H1 (cell line): ENCODE data around the gene CALD1. TPM values are rescaled to one million over a fixed set of nuclear protein-coding genes. Genes with fewer than 3 reads are reported as not detected.

Source experiments
- CTCF ChIA-PET: fragments of 300-600 bp; sonication (Branson Sonifier 250); formaldehyde crosslinking; loops from one replicate; lab custom pipeline; 2021; ENCODE audit not compliant: partially characterized antibody; lab: Charles Lee
- POLR2A ChIA-PET: fragments of 300-600 bp; sonication (Branson Sonifier 250); formaldehyde crosslinking; loops from one replicate; lab custom pipeline; 2021; ENCODE audit warnings: inconsistent platforms; ENCODE audit not compliant: partially characterized antibody; lab: Charles Lee
- DNase-seq, 2 experiments: peaks; one replicate each; pipeline versions ENCODE4 v3.0.0 to v3.0.0-alpha.2; 2010 to 2022; ENCODE audit warnings: low spot score in 2 of 2, low read depth in 1 of 2, mixed read lengths in 1 of 2
- FAIRE-seq: peaks from 2 replicates; lab custom pipeline; 2011; peaks lifted over from hg19 to GRCh38; lab: Jason Lieb, UNC
- H2AFZ ChIP-seq: 2 replicates; pipeline ENCODE4 v1.8.1; 2012; ENCODE audit warnings: low read length, inconsistent platforms
- H2AK5ac ChIP-seq: 2 replicates; pipeline ENCODE4 v1.6.1; 2013; ENCODE audit warnings: low read depth, low read length
- H2BK120ac ChIP-seq: replicated peaks from 2 replicates; pipeline ENCODE3; 2013; ENCODE audit warnings: low read depth, low read length, inconsistent platforms
- H2BK12ac ChIP-seq: 2 replicates; pipeline ENCODE4 v1.6.1; 2013; ENCODE audit warnings: low read depth, low read length
- H2BK15ac ChIP-seq: 2 replicates; pipeline ENCODE4 v1.6.1; 2013; ENCODE audit warnings: low read length
- H2BK20ac ChIP-seq: 2 replicates; pipeline ENCODE4 v1.6.1; 2013; ENCODE audit warnings: low read length
- H2BK5ac ChIP-seq: 2 replicates; pipeline ENCODE4 v1.6.1; 2013; ENCODE audit warnings: low read depth, low read length
- H3K14ac ChIP-seq: 2 replicates; pipeline ENCODE4 v1.6.1; 2013; ENCODE audit warnings: inconsistent platforms; ENCODE audit not compliant: insufficient read length
- H3K18ac ChIP-seq: 2 replicates; pipeline ENCODE4 v1.6.1; 2013; ENCODE audit warnings: low read length; ENCODE audit errors: extremely low read depth
- H3K23ac ChIP-seq: 2 replicates; pipeline ENCODE4 v1.6.1; 2013; ENCODE audit warnings: inconsistent platforms; ENCODE audit not compliant: insufficient read length
- H3K23me2 ChIP-seq: 2 replicates; pipeline ENCODE4 v1.6.1; 2013; ENCODE audit warnings: low read depth, low read length
- H3K27ac ChIP-seq: 2 replicates; pipeline ENCODE4 v1.6.1; 2011; ENCODE audit warnings: low read depth, low read length, inconsistent platforms
- H3K27me3 ChIP-seq, 4 experiments: replicated peaks in 1 of 4; 1 replicate in 1 of 4; 2 replicates in 3 of 4; pipeline versions ENCODE4 v1.6.1 to v1.8.1; 2011 to 2013; ENCODE audit warnings: low read length in 3 of 4, mild to moderate bottlenecking in 3 of 4, inconsistent platforms in 2 of 4, mixed read lengths in 2 of 4, moderate library complexity in 1 of 4; ENCODE audit not compliant: control insufficient read depth in 3 of 4, insufficient read depth in 3 of 4; ENCODE audit errors: extremely low read depth in 1 of 4
- H3K36me3 ChIP-seq, 4 experiments: 2 replicates each; pipeline versions ENCODE4 v1.6.1 to v1.8.1; 2011 to 2013; ENCODE audit warnings: mild to moderate bottlenecking in 4 of 4, low read length in 3 of 4, moderate library complexity in 2 of 4, control low read depth in 1 of 4, inconsistent platforms in 1 of 4; ENCODE audit not compliant: insufficient read depth in 4 of 4, control insufficient read depth in 2 of 4
- H3K4ac ChIP-seq: replicated peaks from 2 replicates; pipeline ENCODE3; 2013; ENCODE audit warnings: low read length, low read depth, mixed read lengths, inconsistent platforms; ENCODE audit not compliant: insufficient read length
- H3K4me1 ChIP-seq, 4 experiments: replicated peaks in 1 of 4; 1 replicate in 1 of 4; 2 replicates in 3 of 4; pipeline versions ENCODE4 v1.6.1 to v1.8.1; 2011 to 2013; ENCODE audit warnings: low read length in 3 of 4, inconsistent platforms in 2 of 4, mixed read lengths in 1 of 4; ENCODE audit not compliant: insufficient read depth in 4 of 4, control insufficient read depth in 3 of 4
- H3K4me2 ChIP-seq, 2 experiments: 2 replicates each; pipeline versions ENCODE4 v1.6.1 to v1.8.1; 2011 to 2013; ENCODE audit warnings: low read depth in 2 of 2, low read length in 2 of 2, control low read depth in 1 of 2, inconsistent platforms in 1 of 2, mild to moderate bottlenecking in 1 of 2; ENCODE audit not compliant: insufficient read depth in 1 of 2
- H3K4me3 ChIP-seq, 4 experiments: fragments of 200-600, 300-600 bp in 1 of 4; sonication (generic), shearing (Covaris generic), sonication (Bioruptor Twin) in 1 of 4; 2 replicates each; pipeline versions ENCODE4 v1.5.1 to v1.8.1; 2011 to 2016; ENCODE audit warnings: low read length in 4 of 4, low read depth in 3 of 4, control low read depth in 2 of 4, inconsistent platforms in 2 of 4, mild to moderate bottlenecking in 2 of 4, mixed read lengths in 1 of 4, moderate library complexity in 1 of 4; ENCODE audit not compliant: insufficient read depth in 2 of 4; ENCODE audit errors: extremely low read depth in 1 of 4
- H3K56ac ChIP-seq: replicated peaks from 2 replicates; pipeline ENCODE3; 2013; ENCODE audit warnings: low read depth, mild to moderate bottlenecking, mixed read lengths, low read length, inconsistent platforms; ENCODE audit not compliant: insufficient read length
- H3K79me1 ChIP-seq: 2 replicates; pipeline ENCODE4 v1.6.1; 2013; ENCODE audit warnings: low read depth, low read length, control low read depth
- H3K79me2 ChIP-seq, 2 experiments: 2 replicates each; pipeline versions ENCODE4 v1.6.1 to v1.8.1; 2012 to 2013; ENCODE audit warnings: low read length in 2 of 2, mild to moderate bottlenecking in 2 of 2, inconsistent platforms in 1 of 2; ENCODE audit not compliant: insufficient read depth in 2 of 2, control insufficient read depth in 1 of 2
- H3K9ac ChIP-seq, 4 experiments: replicated peaks in 1 of 4; 1 replicate in 1 of 4; 2 replicates in 3 of 4; pipeline versions ENCODE4 v1.6.1 to v1.8.1; 2011 to 2013; ENCODE audit warnings: low read depth in 3 of 4, low read length in 3 of 4, control low read depth in 2 of 4, mild to moderate bottlenecking in 2 of 4, moderate library complexity in 2 of 4, inconsistent platforms in 1 of 4; ENCODE audit errors: extremely low read depth in 1 of 4
- H3K9me3 ChIP-seq, 2 experiments: 2 replicates each; pipeline versions ENCODE4 v1.6.1 to v1.8.1; 2012 to 2013; ENCODE audit warnings: mild to moderate bottlenecking in 2 of 2, moderate library complexity in 2 of 2, control low read depth in 1 of 2, inconsistent platforms in 1 of 2, low read depth in 1 of 2, low read length in 1 of 2, mixed read lengths in 1 of 2; ENCODE audit not compliant: insufficient read depth in 2 of 2
- H4K20me1 ChIP-seq, 2 experiments: replicated peaks in 1 of 2; 2 replicates each; pipeline versions ENCODE3 to v1.8.1; 2011 to 2013; ENCODE audit warnings: inconsistent platforms in 2 of 2, low read length in 2 of 2, mild to moderate bottlenecking in 1 of 2; ENCODE audit not compliant: insufficient read depth in 2 of 2, control insufficient read depth in 1 of 2
- H4K5ac ChIP-seq: 2 replicates; pipeline ENCODE4 v1.6.1; 2013; ENCODE audit warnings: low read length, low read depth, mixed read lengths, inconsistent platforms; ENCODE audit not compliant: insufficient read length
- H4K8ac ChIP-seq: 2 replicates; pipeline ENCODE4 v1.8.0; 2013; ENCODE audit warnings: mild to moderate bottlenecking, moderate library complexity, low read length, inconsistent platforms; ENCODE audit not compliant: insufficient read depth; ENCODE audit errors: extremely low read depth
- H4K91ac ChIP-seq: replicated peaks from 2 replicates; pipeline ENCODE3; 2013; ENCODE audit warnings: low read length, mixed read lengths, inconsistent platforms; ENCODE audit not compliant: insufficient read length
- EP300 ChIP-seq, 2 experiments: IDR thresholded peaks; 1 replicate in 1 of 2; 2 replicates in 1 of 2; pipeline ENCODE4 v1.6.1; 2011 to 2012; ENCODE audit warnings: low read depth in 2 of 2, low read length in 2 of 2, mild to moderate bottlenecking in 2 of 2, borderline replicate concordance in 1 of 2, inconsistent platforms in 1 of 2, moderate library complexity in 1 of 2
- FOSL1 ChIP-seq: IDR thresholded peaks from 2 replicates; pipeline ENCODE4 v1.6.1; 2011; ENCODE audit warnings: mild to moderate bottlenecking, low read depth, low read length, moderate library complexity; ENCODE audit not compliant: insufficient read depth
- NRF1 ChIP-seq: IDR thresholded peaks from 2 replicates; pipeline ENCODE4 v1.6.1; 2011; ENCODE audit warnings: mild to moderate bottlenecking, low read depth, low read length, improper control_type of control experiment
- RAD21 ChIP-seq, 2 experiments: IDR thresholded peaks in 1 of 2; conservative IDR thresholded peaks in 1 of 2; 2 replicates each; pipeline ENCODE4 v1.6.1; 2011; ENCODE audit warnings: low read depth in 2 of 2, low read length in 2 of 2, improper control_type of control experiment in 1 of 2, inconsistent platforms in 1 of 2, mild to moderate bottlenecking in 1 of 2, moderate library complexity in 1 of 2
- ZNF274 ChIP-seq: IDR thresholded peaks from 2 replicates; pipeline ENCODE4 v1.7.0; 2012; ENCODE audit warnings: low read length, borderline replicate concordance; ENCODE audit errors: extremely low read depth
- WGBS, 2 experiments: shearing (Covaris generic) in 1 of 2; methylation state at CpG; one replicate each; pipeline versions ENCODE4 v1.1.6 to v1.1.7; 2013 to 2015; ENCODE audit warnings: low lambda C conversion rate in 2 of 2, mixed read lengths in 2 of 2, inconsistent platforms in 1 of 2, low coverage in 1 of 2, missing lambda C conversion rate in 1 of 2; ENCODE audit not compliant: insufficient replicate concordance in 2 of 2, insufficient coverage in 1 of 2, insufficient read length in 1 of 2; ENCODE audit errors: extremely low coverage in 1 of 2, missing lambda C conversion rate in 1 of 2; 5-methylcytosine and 5-hydroxymethylcytosine counted together
- polyA plus RNA-seq, 7 experiments: library from polyadenylated mRNA; depleted of rRNA in 3 of 7; stranded (reverse) in 5 of 7; unstranded in 2 of 7; fragments of >200 nt in 5 of 7; fragments of 200-250 nt in 2 of 7; gene quantifications; 1 replicate in 5 of 7; 2 replicates in 1 of 7; 4 replicates in 1 of 7; pipeline versions ENCODE4 v1.2.1 to v1.2.3, GENCODE V29; 2011 to 2013; ENCODE audit warnings: missing spikeins in 2 of 7, mixed read lengths in 2 of 7
- total RNA-seq: library from RNA; stranded (reverse); fragmentation: NEBNext Ultra II Directional; extraction: Animal tissue kit (Norgen Biotek cat#: 25700); gene quantifications from 2 replicates; pipeline ENCODE4 v1.2.1, GENCODE V29; 2021

Gene CALD1
- total and polyA plus RNA-seq, 2 of the 8 experiments (the other 6 are each of a cell fraction or from before 2014, with no cell fraction given): 34.3 to 177 TPM

GRCh38 chr7:134968110-134968509, 188.7 kb downstream of the CALD1 start:
- Histone ChIP-seq H3K14ac (no peak overlapping the region), H2BK5ac (no peak overlapping the region), H3K4ac (no peak overlapping the region), H3K9me3 (no peaks in the 10 kb centered on the region), H3K36me3 (peaks cover 0 to 21% (median 11%) of the 10 kb centered on the region in 4 experiments; a peak in 6 of 8 replicates), H4K20me1 (no peaks in the 10 kb centered on the region), H2AK5ac (no peak overlapping the region), H2BK15ac (no peak overlapping the region), H3K23ac (no peak overlapping the region), H3K18ac (no peak overlapping the region), H3K79me1 (no peaks in the 10 kb centered on the region), H2BK20ac (no peak overlapping the region), H3K27me3 (no peaks in the 10 kb centered on the region), H2AFZ (no peak overlapping the region), H4K5ac (no peak overlapping the region), H3K23me2 (no peaks in the 10 kb centered on the region), H3K27ac (no peak overlapping the region), H3K4me2 (no peak overlapping the region), H4K8ac (no peak overlapping the region), H3K56ac (no peak overlapping the region), H3K4me3 (no peak overlapping the region), H2BK120ac (no peak overlapping the region), H3K9ac (no peak overlapping the region), H4K91ac (no peak overlapping the region), H2BK12ac (no peak overlapping the region), H3K79me2 (no peaks in the 10 kb centered on the region), H3K4me1 (no peaks in the 10 kb centered on the region)
- 86% methylated on average over 4 of the region's 4 CpGs; no CpG with 5 or more reads in 1 of the 2 experiments for WGBS, 2 experiments
- ChIA-PET CTCF (no interaction called here), POLR2A (interaction anchor here (0.6 to 1.8 kb wide), 2 partner anchors 18 to 222 kb away, joined by 3 to 6 read pairs; partner anchors contain the start of gene AGBL3)
- FAIRE-seq (no peak), DNase-seq (no peak)
- no peak for TF ChIP-seq ZNF274
- TF ChIP-seq RAD21 (IDR thresholded peaks at IDR 0.05 in 1 of 2, conservative IDR thresholded peaks at IDR 0.05 in 1 of 2; ENCODE audit: low read depth in 2 of 2, low read length in 2 of 2): no peak
- no peak for TF ChIP-seq NRF1
- TF ChIP-seq FOSL1: no peak
- TF ChIP-seq EP300 (IDR thresholded peaks at IDR 0.05; ENCODE audit: borderline replicate concordance in 1 of 2, low read depth in 2 of 2, low read length in 2 of 2): no peak
